K562 (cell line): ENCODE results near the gene ATF5. TPM values are rescaled to one million over a fixed set of nuclear protein-coding genes. Genes with fewer than 3 reads are reported as not detected.

Experiments used
- ATAC-seq: fragments of 200-7000 bp; cut with Tn5 transposase; 3 replicates; pipeline ENCODE4 v1.9.1; 2020; ENCODE audit warnings: moderate library complexity
- BruUV-seq: library from RNA; stranded (reverse); fragments of 400-500 nt; replicated peaks from 2 replicates; lab custom pipeline; 2021; lab: Mats Ljungman, UMichigan
- CTCF ChIA-PET: fragments of 300-600 bp; formaldehyde crosslinking; extraction: SDS; loops from one replicate; lab custom pipeline; 2021; ENCODE audit warnings: low intra/inter-chr PET ratio; lab: Yijun Ruan, JAX
- POLR2A ChIA-PET: fragments of 300-600, 350-650 bp; sonication (Branson Sonifier 250); formaldehyde crosslinking; extraction: SDS; loops from one replicate; lab custom pipeline; 2021; ENCODE audit warnings: antibody characterized with exemption, inconsistent platforms; lab: Yijun Ruan, JAX
- DNase-seq, 4 experiments: peaks; one replicate each; pipeline versions ENCODE4 v3.0.0 to v3.0.0-alpha.2; 2011 to 2018; ENCODE audit warnings: low spot score in 3 of 4, mixed read lengths in 3 of 4; ENCODE audit errors: extremely low read depth in 1 of 4
- FAIRE-seq: peaks from 2 replicates; lab custom pipeline; 2011; peaks lifted over from hg19 to GRCh38; lab: Jason Lieb, UNC
- H2AFZ ChIP-seq: 2 replicates; pipeline ENCODE4 v1.6.0; 2011; ENCODE audit warnings: low read depth, low read length, control low read depth, inconsistent platforms
- H3K27ac ChIP-seq: fragments of 200-600 bp; 3 replicates; pipeline ENCODE4 v1.8.0; 2011; ENCODE audit warnings: low read depth, mild to moderate bottlenecking, control low read depth, inconsistent platforms, low read length, moderate library complexity, mixed read lengths; ENCODE audit errors: extremely low read depth
- H3K27me3 ChIP-seq, 2 experiments: fragments of 300-600 bp in 1 of 2; 2 replicates in 1 of 2; 3 replicates in 1 of 2; pipeline versions ENCODE4 v1.6.0 to v1.8.0; 2011; ENCODE audit warnings: inconsistent platforms in 2 of 2, low read length in 2 of 2, mild to moderate bottlenecking in 1 of 2, mixed read lengths in 1 of 2, moderate library complexity in 1 of 2; ENCODE audit not compliant: control insufficient read depth in 2 of 2, insufficient read depth in 2 of 2
- H3K36me3 ChIP-seq: fragments of 300-600 bp; 3 replicates; pipeline ENCODE4 v1.8.0; 2011; ENCODE audit warnings: mild to moderate bottlenecking, low read length, inconsistent platforms; ENCODE audit not compliant: control insufficient read depth, insufficient read depth
- H3K4me1 ChIP-seq, 2 experiments: fragments of 200-600 bp in 1 of 2; replicated peaks in 1 of 2; 2 replicates in 1 of 2; 3 replicates in 1 of 2; pipeline versions ENCODE4 v1.5.1 to v1.8.0; 2011; ENCODE audit warnings: inconsistent platforms in 2 of 2, low read length in 2 of 2, mild to moderate bottlenecking in 1 of 2, mixed read lengths in 1 of 2, moderate library complexity in 1 of 2; ENCODE audit not compliant: control insufficient read depth in 2 of 2, insufficient read depth in 2 of 2
- H3K4me2 ChIP-seq: 2 replicates; pipeline ENCODE4 v1.6.1; 2011; ENCODE audit warnings: low read length, control low read depth, inconsistent platforms, mixed read lengths; ENCODE audit not compliant: insufficient read depth
- H3K4me3 ChIP-seq: fragments of 200-600 bp; sonication (generic), shearing (Covaris generic); 2 replicates; pipeline ENCODE4 v1.5.1; 2016; ENCODE audit warnings: control low read depth, inconsistent platforms
- H3K79me2 ChIP-seq: fragments of 200-600 bp; 3 replicates; pipeline ENCODE4 v1.8.0; 2011; ENCODE audit warnings: low read length, inconsistent platforms; ENCODE audit not compliant: control insufficient read depth, insufficient read depth
- H3K9ac ChIP-seq, 2 experiments: 2 replicates each; pipeline versions ENCODE4 v1.6.0 to v1.6.1; 2011; ENCODE audit warnings: low read depth in 2 of 2, low read length in 2 of 2, control low read depth in 1 of 2, inconsistent platforms in 1 of 2, mild to moderate bottlenecking in 1 of 2, mixed read lengths in 1 of 2; ENCODE audit not compliant: insufficient read depth in 1 of 2
- H3K9me1 ChIP-seq: one replicate; pipeline ENCODE4 v1.6.0; 2011; ENCODE audit warnings: inconsistent platforms, mild to moderate bottlenecking, low read length, moderate library complexity; ENCODE audit not compliant: control insufficient read depth, insufficient read depth
- H3K9me3 ChIP-seq: replicated peaks from 2 replicates; pipeline ENCODE4 v1.5.1; 2011; ENCODE audit warnings: low read depth, low read length, inconsistent platforms; ENCODE audit not compliant: control insufficient read depth, insufficient read depth
- H4K20me1 ChIP-seq: replicated peaks from 2 replicates; pipeline ENCODE4 v1.6.1; 2011; ENCODE audit warnings: low read length, inconsistent platforms, mixed read lengths; ENCODE audit not compliant: control insufficient read depth, insufficient read depth
- CBX5 ChIP-seq: IDR thresholded peaks from 2 replicates; pipeline ENCODE4 v1.6.1; 2014; ENCODE audit warnings: low read depth, borderline replicate concordance
- FOXO4 ChIP-seq: fragments of 450-650 bp; formaldehyde crosslinking; IDR thresholded peaks from 2 replicates; pipeline ENCODE4 v1.4.0; 2020; ENCODE audit warnings: mild to moderate bottlenecking, moderate library complexity
- HES1 ChIP-seq: fragments of 450-650 bp; IDR thresholded peaks from 2 replicates; pipeline ENCODE4 v1.6.1; 2016; ENCODE audit warnings: low read depth, mild to moderate bottlenecking, moderate library complexity
- POLR2A ChIP-seq: fragments of 450-650 bp; conservative IDR thresholded peaks from 2 replicates; pipeline ENCODE4 v1.6.1; 2016
- RBM34 ChIP-seq: fragments of 200-400 bp; formaldehyde crosslinking; IDR thresholded peaks from 2 replicates; pipeline ENCODE4 v1.6.1; 2018; ENCODE audit warnings: low read length, borderline replicate concordance; ENCODE audit not compliant: insufficient read depth
- RCOR1 ChIP-seq, 2 experiments: IDR thresholded peaks; 2 replicates each; pipeline ENCODE4 v1.6.1; 2012; ENCODE audit warnings: low read depth in 2 of 2, low read length in 2 of 2, borderline replicate concordance in 1 of 2, improper control_type of control experiment in 1 of 2
- VEZF1 ChIP-seq: fragments of 200-800 bp; sonication (Bioruptor generic); IDR thresholded peaks from 2 replicates; pipeline ENCODE4 v1.6.1; 2017; ENCODE audit warnings: missing genetic modification characterization, missing compliant biosample characterization
- ZBTB8A ChIP-seq: fragments of 450-650 bp; IDR thresholded peaks from 2 replicates; pipeline ENCODE4 v1.6.1; 2018; ENCODE audit warnings: mild to moderate bottlenecking, moderate library complexity; ENCODE audit not compliant: partially characterized antibody
- ZNF23 ChIP-seq: fragments of 250-450 bp; sonication (Bioruptor Pico); IDR thresholded peaks from 2 replicates; pipeline ENCODE4 v1.4.0; 2020; ENCODE audit warnings: mild to moderate bottlenecking
- ZSCAN32 ChIP-seq: fragments of 450-650 bp; formaldehyde crosslinking; IDR thresholded peaks from 2 replicates; pipeline ENCODE4 v1.4.0; 2020; ENCODE audit warnings: mild to moderate bottlenecking, moderate library complexity
- ZZZ3 ChIP-seq: fragments of 450-650 bp; IDR thresholded peaks from 2 replicates; pipeline ENCODE4 v1.6.1; 2016; ENCODE audit warnings: antibody characterized with exemption, mild to moderate bottlenecking, moderate library complexity
- WGBS: fragments of 100-300 bp; shearing (Covaris generic); methylation state at CpG from one replicate; pipeline ENCODE4 v1.1.6; 2016; ENCODE audit warnings: low coverage, mixed read lengths; ENCODE audit not compliant: insufficient coverage; ENCODE audit errors: missing lambda C conversion rate; 5-methylcytosine and 5-hydroxymethylcytosine counted together
- in situ Hi-C: fragments of 300-500 bp; cut with MboI; formaldehyde crosslinking; loops from 4 replicates; pipeline ENCODE4 v1.15.0; 2018; ENCODE audit warnings: inconsistent platforms, mixed read lengths
- intact Hi-C: fragments of 100-400 bp; cut with micrococcal nuclease; formaldehyde crosslinking; loops from 2 replicates; pipeline ENCODE4 v1.14.2; 2022
- polyA plus RNA-seq, 8 experiments: library from polyadenylated mRNA; depleted of rRNA in 4 of 8; stranded (reverse) in 5 of 8; unstranded in 3 of 8; fragments of >200 nt; fragmentation: Nextera tagmentation in 2 of 8; fragmentation: Illumina TruSeq in 1 of 8; extraction: Ambion mirVana in 2 of 8; extraction: Trizol in 1 of 8; gene quantifications; 2 replicates each; pipeline versions ENCODE4 v1.2.1 to v1.2.3, GENCODE V29; 2011 to 2014; ENCODE audit warnings: inconsistent platforms in 1 of 8, missing spikeins in 1 of 8
- total RNA-seq, 7 experiments: library from RNA; depleted of rRNA in 6 of 7; stranded (reverse); fragments of >200 nt in 6 of 7; fragmentation: Illumina TruSeq in 2 of 7; extraction: Trizol in 2 of 7; gene quantifications; 2 replicates each; pipeline versions ENCODE4 v1.2.1 to v1.2.3, GENCODE V29; 2011 to 2021; ENCODE audit warnings: low replicate concordance in 1 of 7

The ATF5 gene
- total and polyA plus RNA-seq, 9 of the 15 experiments (the other 6 are each of a cell fraction or from before 2014, with no cell fraction given), result 3.0 to 57.6 (median 11.1) TPM

- ChIA-PET CTCF (no interaction called here), POLR2A (interaction anchor here (0.6 to 13.2 kb wide), 5 partner anchors 10 to 26 kb away, joined by 3 to 105 read pairs (median 6); partner anchors contain the start of genes ATF5 and NUP62)
- H3K79me2 ChIP-seq, result peaks cover 47% of the 10 kb centered on the region
- in situ Hi-C loops, result no loop called here
- 90% methylated on average over 5 of the region's 5 CpGs for WGBS
- H3K27me3 ChIP-seq, result no peaks in the 10 kb centered on the region
- H3K4me2 ChIP-seq, result no peak overlapping the region
- no peak for FAIRE-seq
- peaks cover 0 to 23% of the 10 kb centered on the region in 2 experiments; a peak in 2 of 5 replicates for H3K4me1 ChIP-seq
- no TSS peak for BruUV-seq
- H3K4me3 ChIP-seq, result no peak overlapping the region
- intact Hi-C loops, result no loop called here
- H3K9ac ChIP-seq, result peak overlapping the region in 1 of 2 experiments; percentile 14; a peak in 1 of 4 replicates
- peaks cover 35% of the 10 kb centered on the region for H4K20me1 ChIP-seq
- no peak for ATAC-seq
- no peaks in the 10 kb centered on the region for H3K9me3 ChIP-seq
- no peaks in the 10 kb centered on the region for H3K9me1 ChIP-seq
- TF ChIP-seq ZSCAN32 (CRISPR knock-in tag) (no peak), POLR2A (0 out of 2 replicates have a peak, but pooled peaks have one; percentile 38)
- peaks cover 86% of the 10 kb centered on the region; the same call in 2 of the 3 replicates for H3K36me3 ChIP-seq
- no peak overlapping the region for H2AFZ ChIP-seq
- H3K27ac ChIP-seq, result no peak overlapping the region
- DNase-seq, result no peak
Observed at GRCh38 chr19:49910179-49910578, 18.8 kb upstream of the ATF5 start.

GRCh38 chr19:49911381-49912145, 17.4 kb upstream of the ATF5 start:
- Histone ChIP-seq H3K9ac (peak overlapping the region in 1 of 2 experiments; percentile 42; a peak in 1 of 4 replicates), H3K27ac (no peak overlapping the region), H3K9me1 (no peaks in the 10 kb centered on the region), H3K4me2 (no peak overlapping the region), H3K27me3 (no peaks in the 10 kb centered on the region), H3K79me2 (peaks cover 56% of the 10 kb centered on the region), H4K20me1 (peaks cover 44% of the 10 kb centered on the region), H2AFZ (no peak overlapping the region), H3K4me3 (no peak overlapping the region), H3K4me1 (peaks cover 0 to 23% of the 10 kb centered on the region in 2 experiments; a peak in 2 of 5 replicates), H3K36me3 (peaks cover 94% of the 10 kb centered on the region; the same call in 2 of the 3 replicates), H3K9me3 (no peaks in the 10 kb centered on the region)
- no peak for ATAC-seq
- BruUV-seq, result no TSS peak
- in situ Hi-C loops (no loop called here), intact Hi-C loops (no loop called here)
- no peak for DNase-seq
- ChIA-PET POLR2A (interaction anchor here (0.5 to 13.2 kb wide), 7 partner anchors 9 to 417 kb away, joined by 3 to 105 read pairs (median 5); partner anchors contain the start of genes ATF5 and NUP62), CTCF (no interaction called here)
- WGBS, result 86% methylated on average over 7 of the region's 9 CpGs
- no peak for FAIRE-seq
- TF ChIP-seq RBM34 (no peak), HES1 (no peak), CBX5 (no peak), ZNF23 (CRISPR knock-in tag) (no peak), ZZZ3 (no peak), RCOR1 (IDR thresholded peaks at IDR 0.05; ENCODE audit: borderline replicate concordance in 1 of 2, low read depth in 2 of 2, low read length in 2 of 2) (no peak), VEZF1 (CRISPR knock-in tag) (no peak), ZBTB8A (no peak), FOXO4 (CRISPR knock-in tag) (no peak)
